Measurements from ENCODE around the gene LHX4.

The LHX4 gene

DNA sequence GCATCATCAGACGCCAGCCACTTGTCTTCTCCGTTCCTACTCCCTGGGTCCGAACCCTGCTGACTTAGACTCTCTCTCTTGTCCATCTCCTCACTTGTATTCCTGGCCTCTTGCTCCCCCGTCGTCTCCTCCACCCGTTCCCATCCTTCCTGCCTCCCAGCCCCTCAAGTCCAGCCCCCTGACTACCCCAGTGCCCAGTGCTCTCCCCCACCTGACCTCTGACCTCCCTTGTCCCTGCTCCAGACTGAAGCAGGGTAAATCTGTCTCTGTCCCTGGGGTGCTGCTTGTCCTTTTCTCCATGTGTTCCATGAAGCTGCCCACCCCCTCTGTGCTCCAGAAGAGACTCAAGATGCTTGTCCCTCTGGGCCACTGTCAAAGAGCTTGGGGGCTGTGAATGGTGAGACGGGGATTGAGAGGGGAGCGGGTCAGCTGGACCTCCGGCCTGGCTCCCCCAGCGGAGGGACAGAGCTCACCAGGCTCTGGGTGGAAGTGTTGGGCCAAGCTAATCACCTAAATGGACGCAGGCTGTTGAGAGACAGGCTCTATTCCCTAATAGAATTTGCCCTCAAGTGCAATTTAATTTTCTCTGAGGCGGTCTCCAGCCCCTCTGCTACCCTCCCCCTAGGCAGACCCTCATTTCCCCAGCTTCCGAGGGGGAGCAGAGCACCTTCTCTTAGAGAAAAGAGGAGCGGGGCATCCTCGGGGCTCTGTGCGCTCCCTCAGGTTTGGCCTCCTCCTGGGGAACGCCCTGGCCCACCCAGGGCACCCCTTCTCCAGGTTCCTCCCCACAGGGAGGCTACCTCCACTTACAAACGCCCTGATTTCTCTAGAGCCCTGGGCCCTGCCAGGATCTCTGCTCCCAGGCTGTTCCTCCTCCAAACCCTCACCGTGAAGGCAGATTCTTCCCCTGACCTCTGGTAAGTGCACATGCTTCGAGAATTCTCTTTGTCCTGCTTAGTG, 11.0 kb upstream of the LHX4 start:
- peaks cover 3% of the 10 kb centered on the region for H3K36me3 Mint-ChIP-seq (ENCODE audit: insufficient read depth)
- no peak overlapping the region for H3K4me3 Mint-ChIP-seq
- H3K27ac Mint-ChIP-seq (ENCODE audit: low read depth), result no peak overlapping the region
- DNase-seq (ENCODE audit: low spot score in 2 of 2), result no peak
- peaks cover 27% of the 10 kb centered on the region for H3K27me3 Mint-ChIP-seq
- no peak for ATAC-seq (replicated peaks; ENCODE audit: extremely low read depth, poor library complexity, severe bottlenecking)
- no peaks in the 10 kb centered on the region for H3K9me3 Mint-ChIP-seq
- H3K4me1 Mint-ChIP-seq, result peaks cover under 1% of the 10 kb centered on the region

GRCh38 chr1:180219776-180220175, 10.3 kb upstream of the LHX4 start:
- Mint-ChIP-seq H3K4me3 (no peak overlapping the region), H3K36me3 (ENCODE audit: insufficient read depth) (peaks cover 3% of the 10 kb centered on the region), H3K27me3 (peaks cover 34% of the 10 kb centered on the region), H3K9me3 (no peaks in the 10 kb centered on the region), H3K4me1 (no peaks in the 10 kb centered on the region), H3K27ac (ENCODE audit: low read depth) (no peak overlapping the region)
- ATAC-seq (replicated peaks; ENCODE audit: extremely low read depth, poor library complexity, severe bottlenecking) (no peak), DNase-seq (ENCODE audit: low spot score in 2 of 2) (no peak)

GRCh38 chr1:180221462-180221861, 8.6 kb upstream of the LHX4 start:
- no peaks in the 10 kb centered on the region for H3K9me3 Mint-ChIP-seq
- no peak overlapping the region for H3K27ac Mint-ChIP-seq (ENCODE audit: low read depth)
- ATAC-seq (replicated peaks; ENCODE audit: extremely low read depth, poor library complexity, severe bottlenecking), result no peak
- no peak overlapping the region for H3K4me3 Mint-ChIP-seq
- DNase-seq (ENCODE audit: low spot score in 2 of 2), result no peak
- peaks cover 51% of the 10 kb centered on the region for H3K27me3 Mint-ChIP-seq
- H3K36me3 Mint-ChIP-seq (ENCODE audit: insufficient read depth), result peaks cover 3% of the 10 kb centered on the region
- H3K4me1 Mint-ChIP-seq, result no peaks in the 10 kb centered on the region

- Mint-ChIP-seq H3K36me3 (ENCODE audit: insufficient read depth) (peaks cover 3% of the 10 kb centered on the region), H3K9me3 (no peaks in the 10 kb centered on the region), H3K27ac (ENCODE audit: low read depth) (no peak overlapping the region), H3K27me3 (peaks cover 78% of the 10 kb centered on the region), H3K4me1 (peaks cover 6% of the 10 kb centered on the region), H3K4me3 (no peak overlapping the region)
- DNase-seq (ENCODE audit: low spot score in 2 of 2) (no peak), ATAC-seq (replicated peaks; ENCODE audit: extremely low read depth, poor library complexity, severe bottlenecking) (no peak)
These were observed 5.2 kb upstream of the LHX4 start for GRCh38 chr1:180224902-180225301.

- no peak overlapping the region for H3K27ac Mint-ChIP-seq (ENCODE audit: low read depth)
These were observed 4.7 kb upstream of the LHX4 start for GRCh38 chr1:180225403-180225802.

GRCh38 chr1:180227861-180228647, 2.0 kb upstream of the LHX4 start:
- peaks cover 77% of the 10 kb centered on the region for H3K27me3 Mint-ChIP-seq
- no peak overlapping the region for H3K27ac Mint-ChIP-seq (ENCODE audit: low read depth)
- no peak for ATAC-seq (replicated peaks; ENCODE audit: extremely low read depth, poor library complexity, severe bottlenecking)
- peaks cover 2% of the 10 kb centered on the region for H3K36me3 Mint-ChIP-seq (ENCODE audit: insufficient read depth)
- DNase-seq (ENCODE audit: low spot score in 2 of 2), result no peak
- H3K4me3 Mint-ChIP-seq, result peak overlapping the region; percentile 72
- H3K9me3 Mint-ChIP-seq, result no peaks in the 10 kb centered on the region
- H3K4me1 Mint-ChIP-seq, result peaks cover 15% of the 10 kb centered on the region

More at GRCh38 chr1:180225403-180225802, 4.7 kb upstream of the LHX4 start:
- no peak overlapping the region for H3K4me3 Mint-ChIP-seq
- no peak for DNase-seq (ENCODE audit: low spot score in 2 of 2)
- no peak for ATAC-seq (replicated peaks; ENCODE audit: extremely low read depth, poor library complexity, severe bottlenecking)
- H3K27me3 Mint-ChIP-seq, result peaks cover 78% of the 10 kb centered on the region
- H3K4me1 Mint-ChIP-seq, result peaks cover 6% of the 10 kb centered on the region
- H3K9me3 Mint-ChIP-seq, result no peaks in the 10 kb centered on the region
- peaks cover 3% of the 10 kb centered on the region for H3K36me3 Mint-ChIP-seq (ENCODE audit: insufficient read depth)

GRCh38 chr1:180228648-180229482, 1.2 kb upstream of the LHX4 start:
- Mint-ChIP-seq H3K4me3 (peak overlapping the region; percentile 72), H3K36me3 (ENCODE audit: insufficient read depth) (peaks cover 2% of the 10 kb centered on the region), H3K27ac (ENCODE audit: low read depth) (no peak overlapping the region), H3K9me3 (no peaks in the 10 kb centered on the region), H3K4me1 (peaks cover 18% of the 10 kb centered on the region), H3K27me3 (peaks cover 77% of the 10 kb centered on the region)
- ATAC-seq (replicated peaks; ENCODE audit: extremely low read depth, poor library complexity, severe bottlenecking), result peak; percentile 13
- no peak for DNase-seq (ENCODE audit: low spot score in 2 of 2)

- Mint-ChIP-seq H3K4me3 (peak overlapping the region; percentile 72), H3K36me3 (ENCODE audit: insufficient read depth) (peaks cover 2% of the 10 kb centered on the region), H3K27ac (ENCODE audit: low read depth) (no peak overlapping the region), H3K4me1 (peaks cover 29% of the 10 kb centered on the region), H3K9me3 (no peaks in the 10 kb centered on the region), H3K27me3 (peaks cover 77% of the 10 kb centered on the region)
- ATAC-seq (replicated peaks; ENCODE audit: extremely low read depth, poor library complexity, severe bottlenecking), result peak; percentile 17
- DNase-seq (ENCODE audit: low spot score in 2 of 2), result no peak
These were observed 339 bp downstream of the LHX4 start for GRCh38 chr1:180230416-180230790.

DNA sequence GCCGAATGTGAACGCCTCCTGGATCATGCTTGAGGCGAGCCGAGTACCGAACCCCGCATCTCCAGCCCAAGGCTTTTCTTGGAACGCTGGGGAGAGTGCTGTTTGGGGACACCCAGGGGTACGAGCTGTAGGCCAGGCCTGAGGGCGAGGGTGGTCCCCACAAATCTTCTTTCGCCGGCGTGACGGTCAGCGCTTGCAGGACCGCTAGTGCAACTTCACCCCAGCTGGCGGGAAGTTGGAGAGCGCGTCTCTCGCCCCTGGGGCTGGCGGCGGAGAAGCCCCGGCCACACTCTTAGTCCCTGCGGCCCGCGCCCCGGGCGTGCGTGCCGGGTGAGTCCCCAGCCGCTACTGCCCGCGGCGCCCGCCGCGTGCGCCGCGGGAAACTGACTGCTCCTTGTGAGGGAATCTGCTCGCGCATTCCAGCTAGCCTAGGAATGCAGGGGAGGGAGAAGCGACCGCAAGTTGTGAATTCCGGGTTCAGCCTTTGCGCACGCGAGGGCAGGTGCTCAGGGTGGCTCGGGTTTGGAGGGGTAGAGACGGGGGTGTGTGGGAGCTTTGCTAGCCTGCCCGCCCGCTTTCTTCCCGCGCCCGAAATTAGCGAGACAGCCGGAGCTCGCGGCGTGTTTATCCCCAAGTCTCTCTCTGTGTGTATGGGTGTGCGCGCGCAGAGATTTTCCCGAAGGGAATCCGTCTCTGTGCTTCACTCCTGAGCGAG, 884 bp downstream of the LHX4 start:
- Mint-ChIP-seq H3K9me3 (no peaks in the 10 kb centered on the region), H3K36me3 (ENCODE audit: insufficient read depth) (peaks cover 2% of the 10 kb centered on the region), H3K4me3 (peak overlapping the region; percentile 72), H3K27me3 (peaks cover 77% of the 10 kb centered on the region), H3K27ac (ENCODE audit: low read depth) (no peak overlapping the region), H3K4me1 (peaks cover 34% of the 10 kb centered on the region)
- ATAC-seq (replicated peaks; ENCODE audit: extremely low read depth, poor library complexity, severe bottlenecking), result no peak
- DNase-seq (ENCODE audit: low spot score in 2 of 2), result no peak

- H3K4me3 Mint-ChIP-seq, result peak overlapping the region; percentile 72
- peaks cover 39% of the 10 kb centered on the region for H3K4me1 Mint-ChIP-seq
- DNase-seq (ENCODE audit: low spot score in 2 of 2) (no peak), ATAC-seq (replicated peaks; ENCODE audit: extremely low read depth, poor library complexity, severe bottlenecking) (peak; percentile 33)
- no peaks in the 10 kb centered on the region for H3K9me3 Mint-ChIP-seq
- H3K27ac Mint-ChIP-seq (ENCODE audit: low read depth), result no peak overlapping the region
- H3K27me3 Mint-ChIP-seq, result peaks cover 77% of the 10 kb centered on the region
- peaks cover 4% of the 10 kb centered on the region for H3K36me3 Mint-ChIP-seq (ENCODE audit: insufficient read depth)
These were observed 1.4 kb downstream of the LHX4 start for GRCh38 chr1:180231506-180231921.

DNA sequence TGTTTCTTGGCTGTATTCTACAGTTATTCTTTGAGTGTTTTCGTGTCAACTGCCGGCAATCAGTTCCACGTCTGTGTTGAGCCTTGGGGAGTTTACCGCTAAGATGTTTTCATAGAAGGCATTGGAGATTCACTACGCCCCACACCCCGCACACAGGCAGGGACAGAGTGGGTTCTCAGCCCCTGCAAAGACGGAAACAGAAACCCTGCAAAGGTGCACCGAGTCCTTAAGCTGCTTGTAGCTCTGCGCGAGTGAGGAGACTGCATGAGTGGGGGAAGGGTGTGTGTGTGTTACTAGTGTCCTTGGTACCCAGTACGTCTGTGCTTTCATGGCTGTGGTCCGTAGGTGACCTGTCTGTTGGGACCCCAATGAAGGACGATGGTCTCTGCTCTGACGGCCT, 1.9 kb downstream of the LHX4 start:
- Mint-ChIP-seq H3K4me3 (peak overlapping the region; percentile 72), H3K27ac (ENCODE audit: low read depth) (no peak overlapping the region), H3K9me3 (no peaks in the 10 kb centered on the region), H3K4me1 (peaks cover 42% of the 10 kb centered on the region), H3K36me3 (ENCODE audit: insufficient read depth) (peaks cover 4% of the 10 kb centered on the region), H3K27me3 (peaks cover 77% of the 10 kb centered on the region)
- DNase-seq (ENCODE audit: low spot score in 2 of 2) (no peak), ATAC-seq (replicated peaks; ENCODE audit: extremely low read depth, poor library complexity, severe bottlenecking) (no peak)

Data from central memory CD8-positive, alpha-beta T cell (primary cell).